G401 (cell line): ENCODE data around the gene COL5A3. TPM values are rescaled to one million over a fixed set of nuclear protein-coding genes. Genes with fewer than 3 reads are reported as not detected.

Experiments
- DNase-seq: peaks from one replicate; pipeline ENCODE4 v3.0.0-alpha.2; 2015; ENCODE audit warnings: low spot score
- in situ Hi-C: cut with HindIII; loops from 2 replicates; pipeline ENCODE4 v1.10.0; 2016; ENCODE audit warnings: low sequenced_read_pairs, mixed read lengths
- total RNA-seq: library from RNA; depleted of rRNA; stranded (reverse); fragments of >200 nt; shearing (Covaris generic); gene quantifications from 2 replicates; pipeline ENCODE4 v1.2.3, GENCODE V29; 2014

The COL5A3 gene
- total RNA-seq, 1 experiment from 2014 or later: not detected

GRCh38 chr19:9989504-9989903 lies 20.8 kb downstream of the COL5A3 start:
- no peak for DNase-seq
- in situ Hi-C loops: no loop called here

DNA sequence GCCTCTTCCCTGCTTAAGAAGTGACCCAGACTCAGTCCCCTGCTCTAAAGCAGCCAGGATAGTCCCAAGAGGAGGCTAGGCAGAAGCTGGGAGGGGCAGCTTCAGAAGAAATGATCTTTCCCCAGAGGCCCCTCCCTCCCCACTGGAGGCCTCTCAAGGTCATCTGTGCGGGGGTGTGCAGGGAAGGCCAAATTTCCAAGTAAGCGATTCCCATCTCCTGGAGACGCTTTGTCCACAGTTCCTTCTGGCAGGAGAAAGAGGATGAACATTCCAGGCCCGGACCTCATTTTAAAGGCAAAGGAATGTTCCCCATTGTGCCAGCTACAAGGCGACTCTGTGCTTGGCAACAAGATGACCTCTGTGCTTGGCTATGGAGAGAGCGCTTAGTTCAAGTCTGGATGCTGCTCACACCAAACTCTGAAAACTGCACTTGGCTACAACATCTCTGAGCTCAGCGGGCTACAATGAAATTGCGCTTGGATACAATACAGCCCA lies 23.5 kb downstream of the COL5A3 start:
- in situ Hi-C loops: no loop called here
- peak; percentile 45 for DNase-seq

DNA sequence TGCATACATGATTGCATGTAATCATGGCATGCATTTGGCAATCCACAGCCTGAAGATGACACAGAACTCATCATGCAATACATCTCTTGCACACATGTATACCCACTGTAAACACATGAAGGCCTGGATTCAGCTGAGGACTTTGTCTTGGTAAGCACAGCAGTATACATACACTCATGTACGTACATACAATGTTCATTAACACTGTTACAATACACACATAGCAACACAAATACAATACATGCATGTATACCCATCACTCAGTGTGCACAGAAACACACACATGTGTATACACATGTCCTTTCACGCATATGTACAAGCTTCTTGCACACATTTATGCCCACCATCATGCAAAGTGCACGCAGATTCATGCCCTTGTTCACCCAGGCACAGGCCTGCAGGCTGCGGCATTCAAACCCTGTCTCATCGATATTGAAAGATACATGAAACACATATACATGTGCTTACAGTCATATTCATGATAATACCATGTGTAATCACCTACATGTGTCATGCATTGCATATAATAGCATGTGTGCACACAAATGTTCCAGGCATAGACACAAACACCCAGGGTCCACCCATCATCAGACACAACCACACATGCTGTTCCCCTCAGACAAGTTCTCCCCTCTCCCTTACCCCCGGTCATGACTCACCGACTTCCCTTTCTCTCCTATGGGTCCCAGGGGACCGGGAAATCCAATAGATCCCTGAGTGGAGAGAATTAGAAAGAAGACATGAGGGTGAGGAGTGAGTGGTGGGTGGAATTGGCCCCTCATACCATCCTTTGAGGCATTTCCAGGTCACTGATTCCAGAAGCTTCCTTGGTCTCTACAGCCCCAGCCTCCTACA lies 28.7 kb downstream of the COL5A3 start:
- in situ Hi-C loops: no loop called here

DNA sequence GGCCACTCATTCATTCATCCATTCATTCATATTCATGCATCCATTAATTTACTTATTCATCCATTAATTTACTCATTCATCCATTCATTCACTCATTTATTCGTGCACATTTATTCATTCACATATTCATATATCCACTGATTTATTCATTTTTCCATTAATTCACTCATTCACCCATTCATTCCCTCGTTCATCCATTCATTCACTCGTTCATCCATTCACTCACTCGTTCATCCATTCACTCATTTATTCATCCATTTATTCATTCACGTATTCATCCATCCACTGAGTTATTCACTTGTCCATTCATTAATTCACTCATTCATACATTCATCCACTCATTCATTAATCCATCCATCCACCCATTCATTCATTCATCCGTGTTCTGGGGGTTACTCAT lies 38.2 kb downstream of the COL5A3 start:
- in situ Hi-C loops: no loop called here
- DNase-seq: no peak

More for the DNA sequence above, 28.7 kb downstream of the COL5A3 start:
- DNase-seq: no peak

DNA sequence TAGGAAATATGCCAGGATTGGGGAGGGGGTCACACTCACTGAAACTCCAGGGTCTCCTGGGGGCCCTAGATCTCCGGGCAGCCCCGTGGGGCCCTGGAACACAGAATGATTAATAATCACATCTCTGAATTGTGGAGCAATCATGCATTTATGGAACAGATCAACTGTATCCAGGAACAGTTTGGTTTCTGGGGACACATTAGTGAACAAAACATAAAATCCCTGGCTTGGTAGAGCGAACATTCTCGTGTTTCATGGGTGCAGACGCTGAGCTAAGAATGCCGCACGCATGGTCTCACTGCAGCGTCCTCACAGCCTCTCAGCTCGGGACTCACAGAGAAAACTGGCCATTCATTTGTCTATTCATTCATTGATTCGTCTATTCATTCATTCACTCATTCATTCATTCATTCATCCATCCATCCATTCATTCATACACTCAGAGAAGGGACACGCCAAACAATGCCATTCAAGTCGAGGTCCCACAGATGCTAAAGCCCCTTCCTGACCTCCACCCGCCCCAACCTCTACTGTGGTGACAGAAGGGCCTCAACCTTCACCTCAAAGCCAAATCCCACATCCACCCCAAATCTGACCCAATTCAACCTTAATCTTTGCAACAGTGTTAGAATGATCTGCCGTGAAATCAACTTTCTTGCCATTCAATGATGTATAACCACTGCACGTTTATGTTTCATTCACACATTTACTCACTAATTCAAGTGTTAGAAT lies 39.0 kb downstream of the COL5A3 start:
- DNase-seq: no peak
- in situ Hi-C loops: no loop called here

- in situ Hi-C loops: no loop called here
- no peak for DNase-seq
Measured at GRCh38 chr19:9970481-9970880, 39.8 kb downstream of the COL5A3 start.

GRCh38 chr19:9969688-9969975 lies 40.7 kb downstream of the COL5A3 start:
- in situ Hi-C loops: no loop called here
- DNase-seq: no peak

DNA sequence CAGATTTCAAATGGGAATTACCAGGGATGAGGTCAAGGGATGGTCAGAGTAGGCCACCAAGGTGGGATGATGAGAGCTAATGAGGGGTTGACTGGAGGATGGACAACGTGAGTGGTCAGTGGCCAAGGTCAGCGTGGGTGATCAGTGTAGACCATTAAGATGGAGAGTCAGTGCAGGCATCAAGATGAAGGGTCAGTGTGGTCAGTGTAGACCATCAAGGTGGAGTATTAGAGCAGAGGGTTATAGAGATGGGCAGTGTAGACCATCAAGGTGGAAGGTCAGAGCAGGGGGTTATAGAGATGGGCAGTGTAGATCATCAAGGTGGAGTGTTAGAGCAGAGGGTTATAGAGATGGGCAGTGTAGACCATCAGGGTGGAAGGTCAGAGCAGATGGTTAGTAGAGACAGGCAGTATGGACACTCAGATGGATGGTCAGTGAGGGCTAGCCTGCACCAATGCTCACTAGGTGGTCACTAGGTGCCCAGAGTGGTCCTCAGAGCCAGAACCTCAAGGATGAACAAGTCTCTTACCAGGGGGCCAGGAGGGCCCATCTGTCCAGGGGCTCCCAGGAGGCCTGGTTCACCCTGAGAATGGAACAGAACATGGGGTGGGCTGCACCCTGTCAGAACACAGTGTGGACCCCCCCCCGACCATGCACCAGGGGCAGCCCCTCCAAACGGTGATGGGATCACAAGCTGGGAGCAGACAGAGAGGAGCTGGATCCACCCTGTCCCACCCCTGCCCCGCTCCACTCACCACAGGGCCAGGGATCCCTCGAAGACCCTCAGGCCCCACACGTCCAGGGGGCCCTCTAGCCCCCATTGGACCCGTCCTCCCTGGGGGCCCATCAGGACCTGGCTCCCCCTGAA lies 41.2 kb downstream of the COL5A3 start:
- in situ Hi-C loops: no loop called here
- no peak for DNase-seq

GRCh38 chr19:9967326-9967725 lies 43.0 kb downstream of the COL5A3 start:
- no peak for DNase-seq
- in situ Hi-C loops: no loop called here

DNA sequence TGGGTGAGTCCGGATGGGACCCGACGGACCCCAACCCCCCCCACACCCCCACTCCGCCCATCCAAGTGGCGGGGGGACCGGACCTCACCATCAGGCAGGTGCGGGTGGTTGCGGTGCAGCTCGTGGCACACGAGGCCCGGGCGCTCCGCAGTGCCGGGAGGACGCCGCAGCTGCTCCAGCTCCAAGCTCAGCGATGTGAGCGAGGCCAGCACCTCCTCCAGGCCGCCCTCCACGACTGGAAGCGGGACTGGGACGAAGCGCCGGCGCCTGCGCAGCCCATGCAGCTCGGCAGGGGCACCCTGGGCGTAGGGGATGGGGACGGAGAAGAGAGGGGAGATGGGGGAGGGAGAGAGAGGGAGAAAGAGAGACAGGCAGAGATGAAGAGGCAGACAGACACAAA lies 43.9 kb downstream of the COL5A3 start:
- in situ Hi-C loops: no loop called here
- DNase-seq: no peak

- in situ Hi-C loops: no loop called here
- no peak for DNase-seq
Measured at GRCh38 chr19:9966024-9966423, 44.3 kb downstream of the COL5A3 start.

DNA sequence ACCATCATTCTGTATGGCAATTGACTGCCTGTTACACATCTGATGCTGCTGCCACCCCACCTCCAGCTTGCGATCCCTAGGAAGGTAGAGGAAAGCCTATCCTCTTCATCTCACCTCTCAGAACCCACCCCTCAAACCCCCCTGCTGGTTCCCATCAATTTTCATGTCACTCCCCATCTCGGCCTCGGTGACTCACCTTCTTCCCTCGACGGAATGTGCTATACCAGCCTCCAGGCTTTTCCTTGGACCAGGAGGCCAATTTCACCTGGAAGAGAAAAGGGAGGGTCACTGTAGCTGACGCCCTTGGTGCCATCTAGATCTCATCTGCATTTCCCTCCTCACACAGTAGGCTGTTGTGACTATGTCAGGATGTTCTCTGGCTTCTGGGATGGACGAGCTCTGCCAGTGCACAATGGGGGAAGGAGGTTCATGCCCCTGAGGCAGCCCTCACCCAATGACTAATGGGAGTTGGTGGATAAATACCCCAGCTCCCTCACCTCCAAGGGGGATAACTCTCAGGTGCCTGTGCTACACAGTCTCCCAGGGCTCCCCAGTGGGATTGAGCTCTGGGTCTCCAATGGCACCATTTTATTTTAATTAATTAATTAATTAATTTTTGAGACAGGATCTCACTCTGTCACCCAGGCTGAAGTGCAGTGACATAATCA lies 47.5 kb downstream of the COL5A3 start:
- DNase-seq: no peak
- in situ Hi-C loops: no loop called here

GRCh38 chr19:9961103-9961502 lies 49.2 kb downstream of the COL5A3 start:
- DNase-seq: no peak

GRCh38 chr19:9958379-9958821 lies 51.9 kb downstream of the COL5A3 start:
- in situ Hi-C loops: no loop called here
- DNase-seq: no peak

More at GRCh38 chr19:9961103-9961502, 49.2 kb downstream of the COL5A3 start:
- in situ Hi-C loops: no loop called here

DNA sequence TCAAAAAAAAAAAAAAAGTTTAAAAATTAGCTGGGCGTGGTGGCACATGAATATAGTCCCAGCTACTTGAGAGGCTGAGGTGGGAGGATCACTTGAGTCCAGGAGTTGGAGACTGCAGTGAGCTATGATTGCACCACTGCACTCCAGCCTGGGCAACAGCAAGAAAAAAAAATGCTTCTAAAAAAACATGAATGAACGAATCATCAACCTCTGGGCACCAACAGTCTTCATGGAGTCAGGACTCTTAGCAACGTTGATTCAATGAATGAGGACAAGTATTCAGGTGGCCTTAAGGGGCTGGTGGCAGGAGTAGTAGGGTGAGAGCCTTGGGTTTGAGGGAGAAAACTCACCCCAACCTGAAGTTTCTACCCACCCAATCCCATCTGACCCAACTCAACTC lies 53.3 kb downstream of the COL5A3 start:
- in situ Hi-C loops: no loop called here
- no peak for DNase-seq

GRCh38 chr19:9953802-9954542 lies 56.3 kb downstream of the COL5A3 start:
- in situ Hi-C loops: no loop called here
- no peak for DNase-seq

DNA sequence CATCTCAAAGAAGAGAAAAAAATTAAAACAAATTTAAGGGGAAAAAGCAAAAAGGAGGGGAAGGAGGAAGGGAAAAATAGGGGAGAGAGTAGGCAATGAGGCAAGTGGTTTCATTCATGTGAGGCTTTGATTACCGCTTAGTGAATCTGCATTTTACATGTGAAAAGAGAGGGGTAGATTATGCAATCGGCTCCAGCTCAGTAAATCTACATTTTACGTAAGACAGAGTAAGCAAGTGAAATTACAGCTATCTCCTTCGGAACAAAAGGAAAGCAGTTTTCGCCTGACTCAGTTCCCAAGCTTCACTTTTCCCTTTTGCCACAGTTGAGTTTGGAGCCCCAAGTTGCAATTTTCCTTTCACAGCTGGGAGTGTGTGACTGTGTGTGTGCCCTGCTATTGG lies 58.0 kb downstream of the COL5A3 start:
- in situ Hi-C loops: no loop called here
- no peak for DNase-seq

GRCh38 chr19:9947441-9947840 lies 62.9 kb downstream of the COL5A3 start:
- DNase-seq: no peak
- in situ Hi-C loops: no loop called here
